GM18508 (cell line): ENCODE results near the gene MYO6.

Source experiments
- ATAC-seq: cut with Tn5 transposase; IDR thresholded peaks from one replicate; pipeline ENCODE4 v1.9.1; 2021; ENCODE audit warnings: moderate number of reproducible peaks; ENCODE audit not compliant: insufficient read depth, unreplicated experiment

MYO6 gene

DNA sequence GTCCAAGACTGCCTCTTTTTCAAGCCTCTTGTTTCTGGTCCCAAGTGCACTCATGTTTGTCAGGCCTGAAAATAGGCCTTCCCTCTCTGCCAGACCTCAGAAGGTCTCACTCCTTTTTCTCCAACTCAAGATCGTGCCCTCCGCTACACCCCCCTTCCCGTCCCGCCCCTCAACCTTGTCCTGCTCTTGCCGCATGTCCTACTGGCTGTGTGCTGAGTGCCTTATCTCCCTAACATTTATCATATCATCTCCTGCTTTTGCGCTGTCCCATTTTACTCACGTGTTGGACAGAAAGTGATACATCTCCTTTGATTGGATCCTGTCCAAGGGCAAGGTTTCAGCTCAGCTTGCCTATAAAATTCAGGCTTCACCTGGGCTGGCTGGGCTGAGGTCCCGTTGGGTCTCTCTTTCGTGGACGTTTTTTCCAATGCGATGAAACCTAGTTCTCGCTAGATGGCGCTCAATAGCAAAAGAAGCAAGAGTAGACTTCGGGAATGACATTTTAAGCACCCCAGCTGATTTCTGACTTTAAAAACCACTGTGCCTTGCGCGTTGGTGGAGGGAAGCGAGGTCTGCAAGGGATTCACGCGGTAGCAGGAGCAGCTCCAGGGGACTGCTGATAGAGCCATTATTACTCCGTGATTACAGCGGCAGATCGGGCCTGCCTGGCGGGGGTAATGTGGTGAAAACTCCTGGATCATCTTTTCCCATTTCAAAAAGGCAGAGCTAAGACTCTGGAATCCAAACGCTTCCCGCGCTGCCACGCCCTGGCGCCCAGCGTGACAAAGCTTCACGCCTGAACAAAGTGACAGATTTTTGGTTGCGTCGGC lies 185.8 kb downstream of the MYO6 start:
- peak; percentile 63 for ATAC-seq

DNA sequence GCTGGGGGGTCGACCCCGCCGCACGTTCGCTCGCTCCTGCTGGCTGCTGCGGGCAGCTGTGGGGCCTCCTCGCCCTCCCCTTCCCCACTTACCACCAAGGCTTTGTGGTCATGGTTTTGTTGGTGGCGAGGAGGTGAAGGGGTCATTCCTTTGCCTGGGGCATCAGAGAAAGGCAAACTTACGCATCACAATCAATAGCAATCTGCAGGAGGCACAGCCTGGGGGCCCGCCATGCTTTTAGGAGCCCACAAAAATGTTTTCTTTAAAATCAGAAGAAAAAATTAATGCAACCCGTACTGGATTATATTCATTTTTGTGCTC lies 186.4 kb downstream of the MYO6 start:
- ATAC-seq, result no peak

DNA sequence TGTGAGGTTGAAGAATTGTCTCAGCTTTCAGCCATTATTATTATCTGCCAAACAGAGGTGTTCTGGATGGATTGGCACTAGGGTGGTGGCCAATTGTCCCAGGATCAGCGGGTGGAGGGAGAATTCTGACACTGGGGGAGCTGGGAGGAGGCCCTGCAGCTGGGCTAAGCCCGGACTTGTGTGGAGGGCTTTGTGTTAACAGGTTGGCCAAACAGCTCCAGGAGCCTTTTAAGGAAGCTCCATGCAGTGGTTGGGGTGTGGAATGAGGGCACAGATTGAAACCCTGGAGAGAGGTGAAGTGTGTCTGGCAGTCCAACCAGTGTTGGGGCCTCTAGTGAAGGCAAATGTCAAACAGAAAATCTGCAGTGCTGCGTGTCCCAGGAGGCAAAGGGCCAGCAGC lies 187.6 kb downstream of the MYO6 start:
- ATAC-seq, result no peak

DNA sequence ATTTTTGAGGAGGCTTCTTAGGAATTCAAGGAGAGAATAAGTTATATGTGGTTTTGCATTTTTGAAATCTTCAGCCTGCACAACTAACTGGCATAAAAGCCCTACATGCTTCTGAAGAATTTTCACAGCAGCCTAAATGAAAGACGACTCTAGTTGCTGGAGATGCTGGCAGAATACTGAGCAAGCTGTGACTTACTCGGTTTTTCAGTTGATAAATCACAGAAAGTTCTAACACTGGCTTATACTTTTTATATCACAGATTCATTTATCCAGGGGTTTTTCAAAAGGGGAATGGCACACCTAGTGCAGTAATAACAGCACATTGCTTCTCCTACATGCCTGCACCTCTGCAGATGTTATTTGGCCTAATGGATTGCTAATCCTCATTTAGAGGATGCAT lies 188.8 kb downstream of the MYO6 start:
- no peak for ATAC-seq

DNA sequence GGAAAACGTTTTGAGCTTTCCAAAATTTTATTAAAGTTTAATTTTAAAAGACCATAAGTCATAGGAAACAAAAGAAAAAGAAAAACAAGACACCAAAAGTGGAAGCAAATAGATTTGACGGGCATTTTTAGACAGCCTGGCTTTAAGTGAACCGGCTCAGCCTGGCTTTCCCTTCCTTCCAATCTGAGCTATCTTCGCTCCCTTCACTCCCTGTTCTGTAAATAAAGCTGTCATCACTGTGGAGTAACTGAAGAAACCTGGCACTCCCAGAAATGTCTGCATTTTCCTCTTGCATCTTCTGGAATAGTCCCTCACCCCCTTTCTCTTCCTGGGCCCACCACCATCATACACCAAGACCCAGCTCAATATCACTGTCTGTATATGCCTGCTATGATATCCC lies 191.5 kb downstream of the MYO6 start:
- no peak for ATAC-seq

DNA sequence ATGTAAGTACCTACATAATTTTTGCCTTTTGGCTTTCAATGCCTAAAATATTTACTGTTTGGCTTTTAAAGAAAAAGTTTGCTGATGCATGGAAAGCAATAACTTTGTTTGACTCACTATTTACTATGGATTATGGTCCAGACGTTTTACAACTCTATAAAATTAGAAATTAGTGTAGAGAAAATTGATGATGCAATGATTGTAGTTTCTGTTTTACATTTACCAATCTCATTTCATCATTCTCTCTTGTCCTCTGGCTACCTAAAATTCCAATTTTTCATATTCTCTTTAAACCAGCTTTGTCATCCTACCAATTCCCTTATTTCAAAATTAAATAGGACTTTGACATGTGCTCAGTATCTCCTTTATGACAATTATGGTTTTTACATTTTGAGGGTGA lies 192.5 kb downstream of the MYO6 start:
- no peak for ATAC-seq

DNA sequence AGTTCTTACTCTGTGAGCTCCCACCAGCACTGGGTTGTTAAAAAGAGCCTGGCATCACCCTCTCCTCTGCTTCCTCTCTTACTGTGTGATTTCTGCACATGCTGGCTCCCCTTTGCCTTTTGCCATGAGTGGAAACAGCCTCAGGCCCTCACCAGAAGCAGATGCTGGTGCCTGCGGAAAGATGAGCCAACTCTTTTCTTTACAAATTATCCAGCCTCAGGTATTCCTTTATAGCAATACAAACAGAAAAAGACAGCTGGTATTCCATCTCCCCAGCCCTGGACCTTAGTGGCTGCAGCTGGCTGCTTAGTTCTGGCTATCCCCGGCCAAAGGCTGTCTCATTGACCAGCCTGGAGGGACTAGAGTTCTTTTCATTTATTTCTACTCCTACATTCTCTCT lies 194.3 kb downstream of the MYO6 start:
- no peak for ATAC-seq

DNA sequence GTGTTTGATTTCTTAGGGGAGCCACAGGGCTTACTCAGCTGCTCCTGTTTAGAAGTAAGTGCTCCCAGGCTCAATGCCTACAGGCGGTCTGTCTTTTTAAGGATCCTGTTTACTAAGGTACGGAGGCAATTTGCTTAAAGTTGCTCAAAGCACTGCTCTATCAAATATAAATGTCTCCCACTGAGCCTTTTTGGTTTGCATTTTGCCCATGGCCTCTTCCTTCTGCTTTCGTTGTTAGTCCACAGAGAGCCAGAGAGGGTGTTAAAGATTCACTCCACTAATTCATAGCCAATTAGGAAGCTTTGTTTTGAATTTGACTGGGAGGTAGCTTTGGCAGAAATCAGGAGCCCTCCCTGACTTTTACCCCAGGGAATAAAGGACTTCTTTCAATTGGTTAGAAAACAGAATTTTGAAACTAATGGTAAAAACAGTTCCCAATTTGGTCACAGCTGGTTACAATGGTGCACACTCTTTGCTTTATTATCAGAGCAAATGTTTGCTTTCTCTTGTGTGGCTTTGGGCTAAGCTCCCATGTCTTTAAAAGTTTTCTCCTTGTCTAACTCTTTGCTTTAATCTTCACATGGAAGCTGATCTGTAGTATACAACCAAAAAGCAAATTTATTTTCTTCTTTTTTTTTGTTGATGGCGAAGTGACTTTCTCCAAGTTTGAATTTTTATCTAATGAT lies 197.2 kb downstream of the MYO6 start:
- no peak for ATAC-seq

DNA sequence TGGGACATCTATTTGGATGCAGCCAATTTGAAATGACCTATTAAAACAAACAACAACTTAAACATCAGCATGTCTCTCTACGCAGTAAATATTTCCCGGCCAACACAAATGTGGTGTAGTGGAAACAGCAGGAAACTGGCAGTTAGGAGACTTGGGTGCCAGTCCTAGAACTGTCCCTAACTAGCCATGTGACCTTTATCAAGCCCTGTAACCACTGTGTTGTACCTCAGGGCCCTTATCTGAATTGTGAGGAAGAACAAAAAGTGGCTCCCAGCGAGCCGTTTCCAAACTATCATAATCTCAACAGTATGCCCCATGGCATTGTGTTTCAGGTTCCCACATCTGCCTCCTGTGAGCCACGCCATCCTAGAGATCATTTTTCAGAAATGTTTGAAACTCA lies 198.9 kb downstream of the MYO6 start:
- ATAC-seq, result no peak

DNA sequence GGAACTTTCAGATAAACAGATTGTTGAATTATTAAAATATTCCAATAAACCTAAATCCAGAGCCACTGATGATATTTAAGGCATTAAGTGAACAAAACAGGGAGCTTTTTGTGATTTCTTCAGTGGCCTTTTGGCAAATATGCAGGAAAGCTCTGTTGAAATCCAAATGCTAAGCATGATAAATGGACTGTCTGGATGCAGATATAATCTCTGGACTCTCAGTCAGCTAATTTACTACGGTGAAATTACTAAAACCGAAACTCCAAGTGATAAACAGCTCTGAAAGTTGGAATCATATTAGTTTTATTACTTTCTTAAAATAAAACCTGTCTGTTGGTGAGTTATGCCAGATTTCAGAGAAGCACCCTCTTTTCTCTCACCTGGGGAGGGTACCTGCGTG lies 203.1 kb downstream of the MYO6 start:
- no peak for ATAC-seq

DNA sequence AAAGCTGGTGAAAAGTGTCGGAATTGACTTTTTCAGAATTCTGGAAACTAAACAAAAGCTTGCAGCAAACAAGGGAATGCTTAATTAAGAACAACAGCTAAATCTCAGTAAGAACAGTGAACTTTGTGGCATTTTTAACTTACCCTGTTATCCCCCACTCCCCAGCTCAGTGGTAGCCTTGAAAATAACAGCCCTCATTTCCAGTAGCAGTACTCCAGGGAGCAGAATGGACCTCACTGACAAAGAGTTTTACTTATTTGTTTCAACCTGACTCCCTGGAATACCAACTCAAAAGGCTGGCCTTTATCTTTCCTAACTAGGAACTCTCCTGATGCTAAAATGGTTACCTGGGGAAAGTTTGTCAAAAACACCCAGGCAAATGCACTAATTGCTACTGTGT lies 214.5 kb downstream of the MYO6 start:
- no peak for ATAC-seq

DNA sequence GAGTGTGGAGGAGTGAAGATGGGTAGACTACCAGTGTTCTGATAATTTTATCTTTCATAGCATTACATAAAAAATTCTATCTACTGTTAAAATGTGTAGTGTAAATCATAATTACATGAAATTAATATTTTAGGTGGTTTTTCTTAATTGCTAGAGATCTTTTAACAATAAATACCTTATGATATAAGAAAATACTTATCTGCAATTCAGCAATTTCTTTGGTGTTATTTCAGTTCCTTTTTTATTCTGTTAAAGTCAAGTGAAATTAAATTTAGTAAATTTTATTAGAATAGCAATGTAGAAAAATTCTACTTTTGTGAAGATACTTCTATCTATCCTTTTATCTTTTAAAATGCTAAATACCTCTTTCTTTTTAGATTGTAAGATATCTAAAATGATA lies 219.1 kb downstream of the MYO6 start:
- ATAC-seq, result no peak
